ENCODE measurements around the gene WDR3. TPM values are rescaled to one million over a fixed set of nuclear protein-coding genes. Genes with fewer than 3 reads are reported as not detected.
A peak's percentile ranks its signal among the peaks of the same experiment; 100 is the strongest.

The WDR3 gene
- total RNA-seq (1 to 10 TPM; 2.5 to 9.6 (median 5.9) TPM), polyA plus RNA-seq (1 to 10 TPM; 1.8 to 9.8 (median 3.2) TPM)

DNA sequence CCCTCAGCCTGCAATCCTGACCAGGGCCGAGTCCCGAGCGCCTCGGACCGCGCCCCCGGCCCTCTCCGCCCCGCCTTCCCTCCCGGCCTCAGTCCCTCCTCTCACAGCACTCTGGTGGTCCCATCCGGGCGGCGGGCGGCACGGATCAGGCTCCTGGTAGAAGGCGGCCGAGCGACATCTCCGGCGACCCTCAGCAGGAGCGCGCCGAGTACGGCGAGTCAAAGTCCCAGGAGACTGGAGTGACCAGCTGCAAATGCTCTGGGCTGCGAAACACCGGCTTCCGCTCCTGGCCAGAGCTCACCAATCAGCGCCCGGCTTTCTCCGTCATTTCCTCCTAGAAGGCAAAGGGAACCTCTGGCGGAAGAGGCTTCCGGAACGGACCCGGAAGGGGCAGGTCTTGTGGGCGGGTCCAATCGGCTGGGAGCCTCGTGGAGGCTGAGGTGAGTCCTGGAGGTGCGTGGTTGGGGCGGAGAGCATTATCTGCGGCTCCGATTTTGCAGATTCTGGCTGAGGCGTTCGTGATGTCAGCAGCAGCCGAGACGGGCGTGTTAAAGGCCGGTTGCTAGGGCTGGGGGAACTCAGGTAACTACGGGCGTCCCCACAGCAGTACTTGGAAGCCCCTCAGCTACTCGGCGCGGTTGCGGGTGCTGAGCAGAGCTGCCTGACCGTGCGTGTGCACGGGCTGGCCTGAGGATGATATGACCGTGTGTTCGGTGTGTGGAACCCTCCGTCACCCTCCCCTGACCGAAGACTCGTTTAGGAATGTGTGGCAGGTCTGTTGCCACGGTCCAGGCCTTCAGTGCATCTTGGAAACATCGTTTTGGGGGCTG lies at the start of gene WDR3, which contains the start of gene GDAP2:
Gene WDR3, plus strand, starts transcription at position 397 of the 830 bp plus-strand sequence. CDS start 3,581 bp downstream, outside the sequence.
Gene GDAP2, minus strand, starts transcription at position 279 of the 830 bp plus-strand sequence. CDS start 9,264 bp downstream, outside the sequence.
- Histone ChIP-seq H3K4me3 (peak within 1 kb of the TSS; percentile 68 to 92 (median 89)), H3K27ac (peak within 1 kb of the TSS; percentile 86 to 92 (median 90)), H3K36me3 (peaks cover 0 to 4% (median 0%) of the 10 kb centered on the region in 4 donors), H3K4me1 (peaks cover 0 to 37% (median 26%) of the 10 kb centered on the region in 4 donors), H3K27me3 (no peaks in the 10 kb centered on the region), H3K9me3 (no peaks in the 10 kb centered on the region)
- TF ChIP-seq POLR2AphosphoS5 (IDR thresholded peaks at IDR 0.05) (peak; percentile 68 to 86 (median 78)), EP300 (IDR thresholded peaks at IDR 0.05) (no peak), POLR2A (IDR thresholded peaks at IDR 0.05) (peak; percentile 24 to 36)
- 0% methylated on average over 64 of the region's 64 CpGs for WGBS, 2 donors
- peak; percentile 98 for DNase-seq
- intact Hi-C loops (cut with DNase I) = loop anchor here (5.0 kb wide), 1 partner anchor 807 kb away; the partner anchor contains the start of gene TRIM45

GRCh38 chr1:117883616-117884015 lies 45.9 kb upstream of the WDR3 start:
- DNase-seq = no peak

GRCh38 chr1:117886101-117886795 lies 43.3 kb upstream of the WDR3 start:
- intact Hi-C loops (cut with DNase I) = no loop called here

More at GRCh38 chr1:117883616-117884015, 45.9 kb upstream of the WDR3 start:
- no peaks in the 10 kb centered on the region for H3K27me3 ChIP-seq
- no peak overlapping the region for H3K4me3 ChIP-seq
- intact Hi-C loops (cut with DNase I) = no loop called here
- H3K4me1 ChIP-seq = no peaks in the 10 kb centered on the region
- H3K9me3 ChIP-seq = no peaks in the 10 kb centered on the region
- WGBS, 2 donors = 98 to 99% methylated on average over 1 of the region's 1 CpG
- no peak for TF ChIP-seq EP300 (IDR thresholded peaks at IDR 0.05)
- TF ChIP-seq CTCF (IDR thresholded peaks at IDR 0.05) = no peak
- no peak overlapping the region for H3K27ac ChIP-seq
- H3K36me3 ChIP-seq = peaks cover 0 to 58% (median 2%) of the 10 kb centered on the region in 4 donors

DNA sequence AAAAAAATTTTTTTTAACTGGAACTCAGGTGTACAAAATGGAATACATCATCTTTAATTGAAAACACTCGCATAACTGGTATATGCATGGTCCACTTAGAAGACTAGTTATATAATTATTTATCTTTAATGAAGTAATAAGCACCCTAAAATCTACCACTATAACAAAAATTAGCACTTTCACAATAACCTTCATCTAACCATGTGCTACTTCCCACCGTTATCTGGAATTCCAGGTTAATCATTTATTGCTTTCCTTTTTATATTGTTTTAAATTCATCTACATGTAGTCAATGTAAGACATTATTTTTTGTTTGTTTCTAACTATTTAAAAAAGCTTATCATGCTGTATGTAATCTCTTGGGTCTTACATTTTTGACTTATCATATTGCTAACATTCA lies 39.1 kb upstream of the WDR3 start:
- 88 to 89% methylated on average over 2 of the region's 2 CpGs for WGBS, 2 donors
- Histone ChIP-seq H3K9me3 (no peaks in the 10 kb centered on the region), H3K4me3 (no peak overlapping the region), H3K27me3 (no peaks in the 10 kb centered on the region), H3K27ac (no peak overlapping the region), H3K4me1 (no peaks in the 10 kb centered on the region), H3K36me3 (peaks cover 0 to 22% (median 0%) of the 10 kb centered on the region in 4 donors)
- no peak for DNase-seq
- intact Hi-C loops (cut with DNase I) = loop anchor here (5.0 kb wide), 1 partner anchor 378 kb away; no protein-coding TSS in a partner anchor
- TF ChIP-seq EP300 (IDR thresholded peaks at IDR 0.05) (no peak), CTCF (IDR thresholded peaks at IDR 0.05) (no peak), POLR2A (IDR thresholded peaks at IDR 0.05) (no peak), POLR2AphosphoS5 (IDR thresholded peaks at IDR 0.05) (no peak)

More at GRCh38 chr1:117886101-117886795, 43.3 kb upstream of the WDR3 start:
- Histone ChIP-seq H3K9me3 (no peaks in the 10 kb centered on the region), H3K4me1 (no peaks in the 10 kb centered on the region), H3K27ac (no peak overlapping the region), H3K27me3 (no peaks in the 10 kb centered on the region), H3K4me3 (no peak overlapping the region), H3K36me3 (peaks cover 0 to 42% (median 0%) of the 10 kb centered on the region in 4 donors)
- no peak for DNase-seq
- TF ChIP-seq POLR2AphosphoS5 (IDR thresholded peaks at IDR 0.05) (no peak), EP300 (IDR thresholded peaks at IDR 0.05) (no peak), POLR2A (IDR thresholded peaks at IDR 0.05) (no peak), CTCF (IDR thresholded peaks at IDR 0.05) (no peak)
- WGBS, 2 donors = 91 to 92% methylated on average over 2 of the region's 2 CpGs
